Ureter (tissue), 1 donor: ENCODE data around the gene TTC39A. TPM values are rescaled to one million over a fixed set of nuclear protein-coding genes. Genes with fewer than 3 reads are reported as not detected.

ENCODE experiments used
- DNase-seq: peaks from one replicate; pipeline ENCODE4 v3.0.0-alpha.2; 2020; ENCODE audit warnings: low spot score
- total RNA-seq: library from RNA; stranded (reverse); gene quantifications from one replicate; pipeline ENCODE4 v1.2.4, GENCODE V29; 2023
- donor health status: DM: yes; HTN: yes; CAD: no.

TTC39A gene
- 36.3 TPM for total RNA-seq

- DNase-seq = no peak
Observed at GRCh38 chr1:51330331-51331201, at the start of gene TTC39A. TSS of gene TTC39A (minus strand) at chr1:51330562. CDS start at chr1:51330477, 85 bp downstream.

GRCh38 chr1:51378871-51379270 lies 48.5 kb upstream of the TTC39A start:
- DNase-seq = no peak

- DNase-seq = no peak
Observed at GRCh38 chr1:51373898-51374297, 43.5 kb upstream of the TTC39A start.

- DNase-seq = no peak
Observed at GRCh38 chr1:51372561-51372960, 42.2 kb upstream of the TTC39A start.

GRCh38 chr1:51369171-51369570 lies 38.8 kb upstream of the TTC39A start:
- DNase-seq = no peak

- no peak for DNase-seq
Observed at GRCh38 chr1:51365774-51366173, 35.4 kb upstream of the TTC39A start.

- no peak for DNase-seq
Observed at GRCh38 chr1:51359879-51360278, 29.5 kb upstream of the TTC39A start.

GRCh38 chr1:51355382-51355781 lies 25.0 kb upstream of the TTC39A start:
- DNase-seq = no peak

- DNase-seq = no peak
Observed at GRCh38 chr1:51354416-51354815, 24.1 kb upstream of the TTC39A start.

- no peak for DNase-seq
Observed at GRCh38 chr1:51351907-51352306, 21.5 kb upstream of the TTC39A start.

GRCh38 chr1:51349862-51350261 lies 19.5 kb upstream of the TTC39A start:
- no peak for DNase-seq

- no peak for DNase-seq
Observed at GRCh38 chr1:51348147-51348527, 17.8 kb upstream of the TTC39A start.

- DNase-seq = no peak
Observed at GRCh38 chr1:51347398-51348146, 17.2 kb upstream of the TTC39A start.

- DNase-seq = no peak
Observed at GRCh38 chr1:51346086-51346942, 16.0 kb upstream of the TTC39A start.

GRCh38 chr1:51345300-51345687 lies 14.9 kb upstream of the TTC39A start:
- no peak for DNase-seq

GRCh38 chr1:51344602-51345299 lies 14.4 kb upstream of the TTC39A start:
- DNase-seq = no peak

GRCh38 chr1:51344276-51344601 lies 13.9 kb upstream of the TTC39A start:
- no peak for DNase-seq

GRCh38 chr1:51343624-51344023 lies 13.3 kb upstream of the TTC39A start:
- no peak for DNase-seq

GRCh38 chr1:51342591-51343206 lies 12.3 kb upstream of the TTC39A start:
- no peak for DNase-seq

- DNase-seq = no peak
Observed at GRCh38 chr1:51341876-51342496, 11.6 kb upstream of the TTC39A start.

- DNase-seq = no peak
Observed at GRCh38 chr1:51340380-51340779, 10.0 kb upstream of the TTC39A start.
